ENCODE results near the gene LCE2B. TPM values are rescaled to one million over a fixed set of nuclear protein-coding genes. Genes with fewer than 3 reads are reported as not detected.
"Not testable (repeated sequence)": the region's sequence is repeated elsewhere in the genome, so short reads cannot be mapped to it uniquely, and the experiment has no call there.

The LCE2B gene
- total RNA-seq, 1 donor from 2014 or later: not detected

DNA sequence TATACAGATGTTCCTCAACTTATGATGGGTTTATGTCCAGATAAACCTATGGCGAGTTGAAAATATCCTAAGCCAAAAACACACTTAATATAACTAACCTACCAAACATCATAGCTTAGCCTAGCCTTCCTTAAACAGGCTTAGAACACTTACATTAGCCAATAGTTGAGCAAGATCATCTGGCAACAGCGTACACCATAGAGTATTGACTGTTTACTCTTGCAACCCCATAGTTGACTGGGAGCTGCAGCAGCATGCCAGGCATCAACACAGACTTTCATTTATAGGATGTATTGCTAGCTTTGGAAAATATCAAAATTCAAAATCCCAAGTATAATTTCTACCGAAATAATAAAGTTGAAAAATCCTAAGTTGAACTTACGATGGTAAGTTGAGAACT is 28.2 kb upstream of the LCE2B start:
- Histone ChIP-seq H3K4me1 (no peaks in the 10 kb centered on the region), H3K27me3 (no peaks in the 10 kb centered on the region), H3K4me2 (no peak overlapping the region), H3K9ac (no peak overlapping the region), H3K4me3 (no peak overlapping the region), H2AFZ (replicated peaks) (no peak overlapping the region), H3K36me3 (no peaks in the 10 kb centered on the region), H3K27ac (no peak overlapping the region), H4K20me1 (ENCODE audit: low read depth) (no peaks in the 10 kb centered on the region), H3K79me2 (ENCODE audit: low read depth) (no peaks in the 10 kb centered on the region), H3F3A (ENCODE audit: low read depth) (no peaks in the 10 kb centered on the region), H3K9me3 (ENCODE audit: low read depth) (peaks cover 23% of the 10 kb centered on the region)
- Mint-ChIP-seq H3K4me3 (no peak overlapping the region), H3K9me3 (peaks cover 13% of the 10 kb centered on the region), H3K36me3 (no peaks in the 10 kb centered on the region), H3K27me3 (ENCODE audit: insufficient read depth, low read depth) (peaks cover 8% of the 10 kb centered on the region), H3K4me1 (no peaks in the 10 kb centered on the region), H3K27ac (no peak overlapping the region)
- no peak for DNase-seq (ENCODE audit: low spot score)
- TF ChIP-seq, protein P1, sequence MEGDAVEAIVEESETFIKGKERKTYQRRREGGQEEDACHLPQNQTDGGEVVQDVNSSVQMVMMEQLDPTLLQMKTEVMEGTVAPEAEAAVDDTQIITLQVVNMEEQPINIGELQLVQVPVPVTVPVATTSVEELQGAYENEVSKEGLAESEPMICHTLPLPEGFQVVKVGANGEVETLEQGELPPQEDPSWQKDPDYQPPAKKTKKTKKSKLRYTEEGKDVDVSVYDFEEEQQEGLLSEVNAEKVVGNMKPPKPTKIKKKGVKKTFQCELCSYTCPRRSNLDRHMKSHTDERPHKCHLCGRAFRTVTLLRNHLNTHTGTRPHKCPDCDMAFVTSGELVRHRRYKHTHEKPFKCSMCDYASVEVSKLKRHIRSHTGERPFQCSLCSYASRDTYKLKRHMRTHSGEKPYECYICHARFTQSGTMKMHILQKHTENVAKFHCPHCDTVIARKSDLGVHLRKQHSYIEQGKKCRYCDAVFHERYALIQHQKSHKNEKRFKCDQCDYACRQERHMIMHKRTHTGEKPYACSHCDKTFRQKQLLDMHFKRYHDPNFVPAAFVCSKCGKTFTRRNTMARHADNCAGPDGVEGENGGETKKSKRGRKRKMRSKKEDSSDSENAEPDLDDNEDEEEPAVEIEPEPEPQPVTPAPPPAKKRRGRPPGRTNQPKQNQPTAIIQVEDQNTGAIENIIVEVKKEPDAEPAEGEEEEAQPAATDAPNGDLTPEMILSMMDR (IDR thresholded peaks at IDR 0.05): no peak
- TF ChIP-seq EZH2 (IDR thresholded peaks at IDR 0.05): no peak

DNA sequence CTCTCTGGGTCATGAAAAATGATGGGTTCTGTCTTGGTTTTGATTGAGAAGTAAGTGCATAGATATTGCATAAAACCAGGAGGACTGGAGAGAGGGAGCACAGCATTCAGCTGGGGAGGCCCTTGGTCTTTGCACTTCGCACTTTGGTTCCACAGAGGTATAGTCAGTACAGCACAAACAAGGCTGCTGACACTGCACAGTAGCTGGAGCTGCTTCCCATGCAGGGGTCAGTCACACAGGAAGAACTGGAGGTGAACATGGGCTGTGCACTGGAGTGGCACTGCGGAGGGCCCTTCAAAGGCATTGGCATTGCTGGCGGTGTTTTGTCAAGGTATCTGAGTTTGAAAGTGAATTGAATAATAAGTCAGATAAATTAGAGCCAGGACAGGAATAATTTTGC is 27.3 kb upstream of the LCE2B start:
- Histone ChIP-seq H3K9me3 (ENCODE audit: low read depth) (peaks cover 17% of the 10 kb centered on the region), H4K20me1 (ENCODE audit: low read depth) (no peaks in the 10 kb centered on the region), H3K27me3 (no peaks in the 10 kb centered on the region), H3F3A (ENCODE audit: low read depth) (no peaks in the 10 kb centered on the region), H3K79me2 (ENCODE audit: low read depth) (no peaks in the 10 kb centered on the region), H2AFZ (replicated peaks) (no peak overlapping the region), H3K4me2 (no peak overlapping the region), H3K36me3 (no peaks in the 10 kb centered on the region), H3K9ac (no peak overlapping the region), H3K27ac (no peak overlapping the region), H3K4me3 (no peak overlapping the region), H3K4me1 (no peaks in the 10 kb centered on the region)
- H3K27ac Mint-ChIP-seq: no peak overlapping the region
- peaks cover 8% of the 10 kb centered on the region for H3K27me3 Mint-ChIP-seq (ENCODE audit: insufficient read depth, low read depth)
- no peaks in the 10 kb centered on the region for H3K36me3 Mint-ChIP-seq
- H3K4me3 Mint-ChIP-seq: no peak overlapping the region
- peaks cover 15% of the 10 kb centered on the region for H3K9me3 Mint-ChIP-seq
- DNase-seq (ENCODE audit: low spot score): no peak
- TF ChIP-seq EZH2phosphoT487 (IDR thresholded peaks at IDR 0.05) (no peak), EZH2 (IDR thresholded peaks at IDR 0.05) (no peak)
- TF ChIP-seq, protein P1 (IDR thresholded peaks at IDR 0.05): no peak
- no peaks in the 10 kb centered on the region for H3K4me1 Mint-ChIP-seq

DNA sequence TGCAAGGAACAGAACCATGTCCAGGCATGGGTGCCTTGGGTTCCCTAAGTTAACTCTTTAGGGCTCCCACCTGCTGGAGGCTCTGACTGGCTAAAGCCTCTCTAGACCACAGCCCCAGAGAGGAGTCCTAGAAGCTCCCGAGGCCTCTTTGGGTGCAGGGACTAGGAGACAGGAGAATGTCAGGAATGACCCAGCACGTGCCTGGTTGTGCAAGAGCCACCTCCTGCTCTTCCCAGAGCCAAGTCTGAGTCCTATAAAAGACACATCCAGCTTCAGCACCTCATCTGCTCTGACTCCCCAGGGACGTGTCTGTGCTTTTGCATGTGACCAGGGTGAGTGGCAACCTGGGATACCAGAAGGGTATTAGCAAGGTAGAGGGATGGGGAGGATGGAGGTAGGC is 22.8 kb upstream of the LCE2B start, which contains the start of gene LCE2D:
LCE2D (plus strand) TSS at position 283 of the 400 bp plus-strand sequence. CDS start 726 bp downstream, outside the sequence.
- no peaks in the 10 kb centered on the region for H3K4me1 Mint-ChIP-seq
- H3K9me3 Mint-ChIP-seq: peaks cover 28% of the 10 kb centered on the region
- no peak for TF ChIP-seq EZH2 (IDR thresholded peaks at IDR 0.05)
- no peak for TF ChIP-seq EZH2phosphoT487 (IDR thresholded peaks at IDR 0.05)
- TF ChIP-seq, protein P1 (IDR thresholded peaks at IDR 0.05): no peak
- no peak within 1 kb of the TSS for H3K4me3 Mint-ChIP-seq
- Histone ChIP-seq H3K9me3 (ENCODE audit: low read depth) (peaks cover 15% of the 10 kb centered on the region), H3F3A (ENCODE audit: low read depth) (no peaks in the 10 kb centered on the region), H3K4me3 (no peak within 1 kb of the TSS), H3K27me3 (no peaks in the 10 kb centered on the region), H2AFZ (replicated peaks) (no peak within 1 kb of the TSS), H3K36me3 (no peaks in the 10 kb centered on the region), H3K27ac (no peak within 1 kb of the TSS), H4K20me1 (ENCODE audit: low read depth) (no peaks in the 10 kb centered on the region), H3K4me1 (no peaks in the 10 kb centered on the region), H3K79me2 (ENCODE audit: low read depth) (no peaks in the 10 kb centered on the region), H3K9ac (no peak within 1 kb of the TSS), H3K4me2 (no peak within 1 kb of the TSS)
- H3K27ac Mint-ChIP-seq: no peak within 1 kb of the TSS
- H3K27me3 Mint-ChIP-seq (ENCODE audit: insufficient read depth, low read depth): peaks cover 8% of the 10 kb centered on the region
- no peaks in the 10 kb centered on the region for H3K36me3 Mint-ChIP-seq
- DNase-seq (ENCODE audit: low spot score): no peak

DNA sequence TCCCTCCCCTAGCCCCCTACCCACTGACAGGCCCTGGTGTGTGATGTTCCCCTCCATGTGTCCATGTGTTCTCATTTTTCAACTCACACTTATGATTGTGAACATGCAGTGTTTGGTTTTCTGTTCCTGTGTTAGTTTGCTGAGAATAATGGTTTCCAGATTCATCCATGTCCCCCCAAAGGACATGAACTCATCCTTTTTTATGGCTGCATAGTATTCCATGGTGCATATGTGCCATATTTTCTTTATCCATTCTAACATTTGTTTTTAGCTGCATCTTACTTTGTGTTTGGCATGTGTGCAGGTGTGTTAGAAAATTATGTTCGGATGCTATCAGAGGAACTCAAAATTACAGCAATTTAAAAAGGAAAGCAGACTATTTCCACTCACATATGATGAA is 19.8 kb upstream of the LCE2B start:
- not testable (repeated sequence) for H3K4me1 ChIP-seq; H4K20me1 ChIP-seq (ENCODE audit: low read depth); H3K36me3 Mint-ChIP-seq; H3K4me1 Mint-ChIP-seq; H2AFZ ChIP-seq (replicated peaks); H3K27ac Mint-ChIP-seq; H3F3A ChIP-seq (ENCODE audit: low read depth); DNase-seq (ENCODE audit: low spot score); H3K36me3 ChIP-seq; H3K27ac ChIP-seq; H3K79me2 ChIP-seq (ENCODE audit: low read depth); H3K9ac ChIP-seq; H3K27me3 Mint-ChIP-seq (ENCODE audit: insufficient read depth, low read depth); H3K27me3 ChIP-seq; H3K4me3 ChIP-seq; H3K4me3 Mint-ChIP-seq; H3K4me2 ChIP-seq
- H3K9me3 Mint-ChIP-seq: peaks cover 33% of the 10 kb centered on the region
- H3K9me3 ChIP-seq (ENCODE audit: low read depth): peaks cover 24% of the 10 kb centered on the region
